ENCODE results near the gene WFDC1. TPM values are rescaled to one million over a fixed set of nuclear protein-coding genes. Genes with fewer than 3 reads are reported as not detected.

WFDC1 gene
- total and polyA plus RNA-seq, 10 of the 15 experiments (the other 5 are each of a cell fraction or from before 2014, with no cell fraction given): not detected

DNA sequence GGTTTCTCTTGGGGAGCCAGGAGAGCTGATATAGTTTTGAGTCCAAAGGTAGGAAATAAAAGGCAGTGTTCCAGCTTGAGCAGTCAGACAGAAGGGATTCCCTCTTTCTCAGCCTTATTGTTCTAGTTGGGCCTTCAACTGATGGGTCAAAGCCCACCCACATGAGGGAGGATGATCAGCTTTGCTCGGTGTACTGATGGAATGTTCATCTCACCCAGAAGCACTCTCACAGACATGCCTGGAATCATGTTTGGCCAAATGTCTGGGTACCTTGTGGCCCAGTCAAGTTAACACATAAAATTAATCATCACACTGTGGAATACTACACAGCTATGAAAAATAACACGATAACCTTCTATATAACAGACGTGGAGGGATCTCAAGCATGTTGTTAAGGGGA, 31.7 kb upstream of the WFDC1 start:
- Histone ChIP-seq H3K4me1 (ENCODE audit: control insufficient read depth, insufficient read depth, low read length) (no peaks in the 10 kb centered on the region), H3K9me3 (replicated peaks; ENCODE audit: control insufficient read depth, insufficient read depth, low read length) (no peaks in the 10 kb centered on the region), H3K79me2 (ENCODE audit: control insufficient read depth, insufficient read depth, low read length) (no peaks in the 10 kb centered on the region), H3K27ac (ENCODE audit: control insufficient read depth, insufficient read depth) (no peak overlapping the region), H3K4me3 (no peak overlapping the region), H3K9ac (ENCODE audit: control insufficient read depth, insufficient read depth, low read length) (no peak overlapping the region), H3K27me3 (replicated peaks in 1 of 2; ENCODE audit: control insufficient read depth in 2 of 2, insufficient read depth in 2 of 2, low read length in 1 of 2) (no peaks in the 10 kb centered on the region; a peak in 1 of 4 replicates), H4K20me1 (ENCODE audit: control insufficient read depth, insufficient read depth) (no peaks in the 10 kb centered on the region), H2AFZ (ENCODE audit: control insufficient read depth, low read depth, low read length) (no peak overlapping the region), H3K36me3 (ENCODE audit: control insufficient read depth in 2 of 2, insufficient read depth in 2 of 2, low read length in 1 of 2) (no peaks in the 10 kb centered on the region), H3K4me2 (ENCODE audit: control insufficient read depth, insufficient read depth) (no peak overlapping the region)
- CTCF ChIA-PET: interaction anchor here (2.0 kb wide), 1 partner anchor 14 kb away, joined by 5 read pairs; no protein-coding TSS in a partner anchor
- POLR2A ChIA-PET: no interaction called here
- in situ Hi-C loops (cut with MboI) (no loop called here), intact Hi-C loops (cut with micrococcal nuclease; ENCODE audit: unreplicated experiment) (no loop called here)
- ATAC-seq (no peak), DNase-seq (ENCODE audit: low read depth, low spot score) (no peak), FAIRE-seq (no peak)
- BruUV-seq (replicated peaks): no TSS peak
- 66% methylated on average over 3 of the region's 3 CpGs for WGBS (ENCODE audit: insufficient coverage, insufficient replicate concordance, low lambda C conversion rate, missing lambda C conversion rate)
- SMC1A ChIA-PET (ENCODE audit: uncharacterized antibody, unreplicated experiment): no interaction called here
- TF ChIP-seq KAT2A (conservative IDR thresholded peaks at IDR 0.05; ENCODE audit: control insufficient read depth, low read depth, low read length) (no peak), CHD1 (IDR thresholded peaks at IDR 0.05; ENCODE audit: low read depth, low read length) (no peak), RCOR1 (conservative IDR thresholded peaks at IDR 0.05; ENCODE audit: low read depth, low read length) (no peak), CHD2 (IDR thresholded peaks at IDR 0.05; ENCODE audit: borderline replicate concordance, low read depth, low read length) (no peak), ETV6 (conservative IDR thresholded peaks at IDR 0.05 in 1 of 2, IDR thresholded peaks at IDR 0.05 in 1 of 2; ENCODE audit: borderline replicate concordance in 1 of 2, low read depth in 1 of 2) (no peak), DPF2 (IDR thresholded peaks at IDR 0.05) (no peak), BMI1 (IDR thresholded peaks at IDR 0.05; ENCODE audit: borderline replicate concordance) (no peak), ZNF384 (IDR thresholded peaks at IDR 0.05; ENCODE audit: borderline replicate concordance, low read depth, low read length) (no peak), SUPT20H (IDR thresholded peaks at IDR 0.05; ENCODE audit: borderline replicate concordance, control insufficient read depth, low read depth, low read length) (no peak)
- RAD21 ChIA-PET (ENCODE audit: unreplicated experiment): no interaction called here
